ENCODE measurements around the gene ANO8. TPM values are rescaled to one million over a fixed set of nuclear protein-coding genes. Genes with fewer than 3 reads are reported as not detected.
"Not testable (repeated sequence)": the region's sequence is repeated elsewhere in the genome, so short reads cannot be mapped to it uniquely, and the experiment has no call there.

Gene ANO8
- 8.3 TPM for total RNA-seq
- long read RNA-seq: 0 reads

GRCh38 chr19:17334414-17335409 is at the start of gene ANO8:
Gene ANO8 (minus strand): TSS chr19:17334855. CDS start chr19:17334670, 185 bp downstream.
- ATAC-seq (ENCODE audit: poor library complexity) (peak; percentile 85), DNase-seq (peak; percentile 97)
- intact Hi-C loops (cut with DNase I): no loop called here

- intact Hi-C loops (cut with DNase I): loop anchor here (10.0 kb wide), 1 partner anchor 86 kb away; no protein-coding TSS in a partner anchor
- ATAC-seq (ENCODE audit: poor library complexity): no peak
Measured at GRCh38 chr19:17380426-17381138, 45.9 kb upstream of the ANO8 start.

GRCh38 chr19:17379221-17379631 is 44.6 kb upstream of the ANO8 start:
- no peak for ATAC-seq (ENCODE audit: poor library complexity)
- no peak for DNase-seq
- intact Hi-C loops (cut with DNase I): no loop called here

More at GRCh38 chr19:17380426-17381138, 45.9 kb upstream of the ANO8 start:
- DNase-seq: no peak

GRCh38 chr19:17378271-17378670 is 43.6 kb upstream of the ANO8 start:
- ATAC-seq (ENCODE audit: poor library complexity): no peak
- intact Hi-C loops (cut with DNase I): no loop called here
- no peak for DNase-seq

- DNase-seq (peak; percentile 56), ATAC-seq (ENCODE audit: poor library complexity) (peak; percentile 12)
- intact Hi-C loops (cut with DNase I): no loop called here
Measured at GRCh38 chr19:17376935-17377600, 42.4 kb upstream of the ANO8 start, which contains the start of gene PLVAP. Gene PLVAP (minus strand): TSS chr19:17377342. CDS start chr19:17377288, 54 bp downstream.

- no peak for DNase-seq
- ATAC-seq (ENCODE audit: poor library complexity): peak; percentile 66
- intact Hi-C loops (cut with DNase I): no loop called here
Measured at GRCh38 chr19:17370026-17370587, 35.5 kb upstream of the ANO8 start.

GRCh38 chr19:17365361-17365760 is 30.7 kb upstream of the ANO8 start:
- DNase-seq (no peak), ATAC-seq (ENCODE audit: poor library complexity) (no peak)
- intact Hi-C loops (cut with DNase I): no loop called here

- ATAC-seq (ENCODE audit: poor library complexity); intact Hi-C loops (cut with DNase I); DNase-seq: not testable (repeated sequence)
Measured at GRCh38 chr19:17363852-17364605, 29.4 kb upstream of the ANO8 start.

- ATAC-seq (ENCODE audit: poor library complexity) (no peak), DNase-seq (no peak)
- intact Hi-C loops (cut with DNase I): no loop called here
Measured at GRCh38 chr19:17359905-17360800, 25.5 kb upstream of the ANO8 start.

GRCh38 chr19:17358395-17358794 is 23.7 kb upstream of the ANO8 start:
- no peak for ATAC-seq (ENCODE audit: poor library complexity)
- intact Hi-C loops (cut with DNase I): no loop called here
- DNase-seq: no peak

- DNase-seq (no peak), ATAC-seq (ENCODE audit: poor library complexity) (no peak)
- intact Hi-C loops (cut with DNase I): no loop called here
Measured at GRCh38 chr19:17357724-17358123, 23.1 kb upstream of the ANO8 start.

- ATAC-seq (ENCODE audit: poor library complexity): no peak
- DNase-seq: no peak
- intact Hi-C loops (cut with DNase I): no loop called here
Measured at GRCh38 chr19:17357078-17357666, 22.5 kb upstream of the ANO8 start.

GRCh38 chr19:17353386-17353785 is 18.7 kb upstream of the ANO8 start:
- no peak for DNase-seq
- ATAC-seq (ENCODE audit: poor library complexity): no peak

GRCh38 chr19:17352608-17353280 is 18.1 kb upstream of the ANO8 start:
- intact Hi-C loops (cut with DNase I): no loop called here
- ATAC-seq (ENCODE audit: poor library complexity) (no peak), DNase-seq (no peak)

More at GRCh38 chr19:17353386-17353785, 18.7 kb upstream of the ANO8 start:
- intact Hi-C loops (cut with DNase I): no loop called here

GRCh38 chr19:17351815-17352435 is 17.3 kb upstream of the ANO8 start:
- ATAC-seq (ENCODE audit: poor library complexity): no peak
- no peak for DNase-seq
- intact Hi-C loops (cut with DNase I): no loop called here
